Testis (tissue), 2 donors: ENCODE measurements around the gene NSUN3.

Experiments
- CTCF ChIP-seq, 3 experiments: fragments of 450-650 bp in 2 of 3; fragments of 200-600 bp in 1 of 3; sonication (generic) in 1 of 3; IDR thresholded peaks; one replicate each; pipeline ENCODE4 v1.5.1; 2016 to 2019; ENCODE audit warnings: antibody characterized with exemption in 3 of 3, mild to moderate bottlenecking in 2 of 3, moderate library complexity in 1 of 3
- POLR2A ChIP-seq: fragments of 450-650 bp; IDR thresholded peaks from one replicate; pipeline ENCODE4 v1.6.1; 2017; ENCODE audit warnings: antibody characterized with exemption, mild to moderate bottlenecking, moderate library complexity

- TF ChIP-seq CTCF (IDR thresholded peaks at IDR 0.05) (no peak), POLR2A (no peak)
Observed at GRCh38 chr3:94159062-94159828, 96.4 kb downstream of the NSUN3 start.
